ENCODE measurements around the gene RABL2B.

Gene RABL2B

DNA sequence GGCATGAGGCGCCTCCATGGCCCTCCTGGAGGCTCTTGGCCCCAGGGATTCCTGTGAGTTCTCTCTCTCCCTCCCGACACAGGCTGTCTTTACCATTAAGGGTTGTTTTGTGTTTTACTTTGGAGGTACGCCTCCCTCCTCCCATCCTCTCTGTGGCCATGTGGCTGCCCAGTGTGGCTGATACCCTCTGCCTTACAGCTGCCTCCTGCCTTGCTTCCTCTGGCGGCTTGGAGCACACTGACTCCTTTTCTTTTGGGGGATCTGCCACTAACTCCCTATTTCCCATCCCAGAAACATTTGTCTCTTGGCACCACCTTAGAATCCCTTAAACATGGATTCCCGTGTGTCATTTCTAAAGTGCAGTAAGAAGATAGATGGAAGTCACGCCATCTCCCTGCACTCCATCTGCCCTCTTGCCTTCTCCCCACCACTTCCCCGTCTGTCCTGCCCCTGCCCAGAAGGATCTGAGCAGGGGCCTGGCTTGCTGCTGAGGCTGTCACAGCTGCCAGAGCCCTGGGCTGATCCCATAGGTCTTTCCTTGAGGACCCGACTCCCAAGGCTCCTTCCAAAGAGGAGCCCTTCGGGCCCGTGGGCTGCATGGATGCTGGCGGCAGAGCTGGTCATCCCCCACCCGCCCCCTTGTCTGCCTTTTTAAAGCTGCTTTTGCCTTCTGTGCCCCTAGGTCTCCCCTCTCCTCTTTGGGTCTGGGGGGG lies 60.6 kb downstream of the RABL2B start:
- DNase-seq (ENCODE audit: low spot score) = no peak
- TF ChIP-seq, protein P1, sequence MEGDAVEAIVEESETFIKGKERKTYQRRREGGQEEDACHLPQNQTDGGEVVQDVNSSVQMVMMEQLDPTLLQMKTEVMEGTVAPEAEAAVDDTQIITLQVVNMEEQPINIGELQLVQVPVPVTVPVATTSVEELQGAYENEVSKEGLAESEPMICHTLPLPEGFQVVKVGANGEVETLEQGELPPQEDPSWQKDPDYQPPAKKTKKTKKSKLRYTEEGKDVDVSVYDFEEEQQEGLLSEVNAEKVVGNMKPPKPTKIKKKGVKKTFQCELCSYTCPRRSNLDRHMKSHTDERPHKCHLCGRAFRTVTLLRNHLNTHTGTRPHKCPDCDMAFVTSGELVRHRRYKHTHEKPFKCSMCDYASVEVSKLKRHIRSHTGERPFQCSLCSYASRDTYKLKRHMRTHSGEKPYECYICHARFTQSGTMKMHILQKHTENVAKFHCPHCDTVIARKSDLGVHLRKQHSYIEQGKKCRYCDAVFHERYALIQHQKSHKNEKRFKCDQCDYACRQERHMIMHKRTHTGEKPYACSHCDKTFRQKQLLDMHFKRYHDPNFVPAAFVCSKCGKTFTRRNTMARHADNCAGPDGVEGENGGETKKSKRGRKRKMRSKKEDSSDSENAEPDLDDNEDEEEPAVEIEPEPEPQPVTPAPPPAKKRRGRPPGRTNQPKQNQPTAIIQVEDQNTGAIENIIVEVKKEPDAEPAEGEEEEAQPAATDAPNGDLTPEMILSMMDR (IDR thresholded peaks at IDR 0.05; ENCODE audit: extremely low read depth, missing control alignments) = no peak

GRCh38 chr22:50722048-50722701 lies 61.3 kb downstream of the RABL2B start:
- no peak for DNase-seq (ENCODE audit: low spot score)
- TF ChIP-seq, protein P1 (IDR thresholded peaks at IDR 0.05; ENCODE audit: extremely low read depth, missing control alignments) = no peak

GRCh38 chr22:50721257-50721844 lies 62.1 kb downstream of the RABL2B start:
- no peak for DNase-seq (ENCODE audit: low spot score)
- TF ChIP-seq, protein P1 (IDR thresholded peaks at IDR 0.05; ENCODE audit: extremely low read depth, missing control alignments) = no peak

DNA sequence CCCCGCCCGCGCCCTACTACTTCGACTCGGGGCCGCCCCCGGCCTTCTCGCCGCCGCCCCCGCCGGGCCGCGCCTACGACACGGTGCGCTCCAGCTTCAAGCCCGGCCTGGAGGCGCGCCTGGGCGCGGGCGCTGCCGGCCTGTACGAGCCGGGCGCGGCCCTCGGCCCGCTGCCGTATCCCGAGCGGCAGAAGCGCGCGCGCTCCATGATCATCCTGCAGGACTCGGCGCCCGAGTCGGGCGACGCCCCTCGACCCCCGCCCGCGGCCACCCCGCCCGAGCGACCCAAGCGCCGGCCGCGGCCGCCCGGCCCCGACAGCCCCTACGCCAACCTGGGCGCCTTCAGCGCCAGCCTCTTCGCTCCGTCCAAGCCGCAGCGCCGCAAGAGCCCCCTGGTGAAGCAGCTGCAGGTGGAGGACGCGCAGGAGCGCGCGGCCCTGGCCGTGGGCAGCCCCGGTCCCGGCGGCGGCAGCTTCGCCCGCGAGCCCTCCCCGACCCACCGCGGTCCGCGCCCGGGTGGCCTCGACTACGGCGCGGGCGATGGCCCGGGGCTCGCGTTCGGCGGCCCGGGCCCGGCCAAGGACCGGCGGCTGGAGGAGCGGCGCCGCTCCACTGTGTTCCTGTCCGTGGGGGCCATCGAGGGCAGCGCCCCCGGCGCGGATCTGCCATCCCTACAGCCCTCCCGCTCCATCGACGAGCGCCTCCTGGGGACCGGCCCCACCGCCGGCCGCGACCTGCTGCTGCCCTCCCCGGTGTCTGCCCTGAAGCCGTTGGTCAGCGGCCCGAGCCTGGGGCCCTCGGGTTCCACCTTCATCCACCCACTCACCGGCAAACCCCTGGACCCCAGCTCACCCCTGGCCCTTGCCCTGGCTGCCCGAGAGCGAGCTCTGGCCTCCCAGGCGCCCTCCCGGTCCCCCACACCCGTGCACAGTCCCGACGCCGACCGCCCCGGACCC lies 62.9 kb downstream of the RABL2B start:
- DNase-seq (ENCODE audit: low spot score) = no peak
- TF ChIP-seq, protein P1 (IDR thresholded peaks at IDR 0.05; ENCODE audit: extremely low read depth, missing control alignments) = no peak

DNA sequence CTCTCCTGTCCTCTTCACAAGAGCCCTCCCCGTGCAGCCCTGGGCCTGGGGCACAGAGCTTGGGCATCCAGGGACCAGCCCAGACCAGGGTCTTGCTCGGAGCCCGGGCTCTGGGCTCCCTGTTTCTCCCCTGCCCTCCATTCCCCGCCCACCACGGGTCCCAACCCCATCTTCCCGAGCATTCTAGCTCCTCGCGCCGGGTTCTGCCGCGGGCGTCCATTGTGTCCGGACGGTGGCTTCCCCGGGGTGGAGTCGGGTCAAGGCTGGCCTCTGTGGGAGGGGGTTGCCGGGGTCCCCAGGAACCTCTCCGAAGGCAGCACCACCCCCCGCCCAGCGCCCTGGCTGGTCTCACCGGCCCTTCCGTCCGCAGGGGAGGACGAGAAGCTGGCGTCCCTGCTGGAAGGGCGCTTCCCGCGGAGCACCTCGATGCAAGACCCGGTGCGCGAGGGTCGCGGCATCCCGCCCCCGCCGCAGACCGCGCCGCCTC lies 63.6 kb downstream of the RABL2B start:
- DNase-seq (ENCODE audit: low spot score) = no peak
- TF ChIP-seq, protein P1 (IDR thresholded peaks at IDR 0.05; ENCODE audit: extremely low read depth, missing control alignments) = no peak

DNA sequence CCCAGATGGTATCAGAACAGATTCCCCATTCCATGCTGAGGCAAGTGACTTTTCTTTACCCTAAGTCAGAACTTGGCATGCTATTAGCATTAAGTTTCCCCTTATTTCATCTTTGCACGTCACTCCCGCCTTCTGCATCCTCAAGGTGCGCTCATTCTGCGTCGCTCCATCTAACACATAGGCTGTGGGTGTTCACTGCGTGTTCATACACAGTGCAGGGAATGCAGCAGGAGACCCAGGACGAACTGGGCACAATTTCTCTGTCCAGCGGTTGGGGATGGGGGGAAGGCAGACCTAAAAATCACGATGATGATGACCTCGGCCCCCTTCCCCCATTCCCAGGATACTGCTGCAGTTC lies 65.1 kb downstream of the RABL2B start:
- TF ChIP-seq, protein P1 (IDR thresholded peaks at IDR 0.05; ENCODE audit: extremely low read depth, missing control alignments) = no peak
- DNase-seq (ENCODE audit: low spot score) = no peak
